ENCODE results near the gene HOOK2.

The HOOK2 gene

GRCh38 chr19:12766051-12766521 lies 9.3 kb downstream of the HOOK2 start:
- peak overlapping the region; percentile 32 for H3K9ac ChIP-seq (ENCODE audit: low read length)
- peaks cover 54 to 70% of the 10 kb centered on the region in 2 experiments for H3K36me3 ChIP-seq (ENCODE audit: control insufficient read depth in 1 of 2, insufficient read depth in 2 of 2, low read depth in 1 of 2, low read length in 2 of 2)
- peaks cover 3% of the 10 kb centered on the region for H3K79me1 ChIP-seq (replicated peaks; ENCODE audit: low read length, poor library complexity, severe bottlenecking)
- H3K4me2 ChIP-seq (ENCODE audit: low read length, poor library complexity, severe bottlenecking) = no peak overlapping the region
- peaks cover 4% of the 10 kb centered on the region for H3K4me1 ChIP-seq (ENCODE audit: control insufficient read depth, insufficient read depth, low read depth, low read length)
- H4K91ac ChIP-seq (ENCODE audit: low read length) = peak overlapping the region; percentile 11
- H3K27me3 ChIP-seq (ENCODE audit: control insufficient read depth in 1 of 2, insufficient read depth in 1 of 2, low read length in 2 of 2) = no peaks in the 10 kb centered on the region
- no peak overlapping the region for H3K23ac ChIP-seq (ENCODE audit: low read length in 2 of 2)
- no peak overlapping the region for H3K27ac ChIP-seq (ENCODE audit: low read length, poor library complexity, severe bottlenecking)
- 81% methylated on average over 30 of the region's 30 CpGs for WGBS
- H2BK15ac ChIP-seq (ENCODE audit: low read depth, poor library complexity, severe bottlenecking) = no peak overlapping the region
- no peak overlapping the region for H3K18ac ChIP-seq (ENCODE audit: low read depth in 1 of 2, low read length in 2 of 2)
- H2AK5ac ChIP-seq (ENCODE audit: low read length, severe bottlenecking) = no peak overlapping the region
- no peaks in the 10 kb centered on the region for H3K9me3 ChIP-seq (ENCODE audit: control insufficient read depth, low read length)
- H2BK120ac ChIP-seq (ENCODE audit: low read depth, low read length) = no peak overlapping the region
- H2BK12ac ChIP-seq (ENCODE audit: low read length in 2 of 2) = no peak overlapping the region
- H4K8ac ChIP-seq (ENCODE audit: low read length) = peak overlapping the region; percentile 7
- no peak overlapping the region for H3K4ac ChIP-seq (ENCODE audit: low read depth in 1 of 2, low read length in 2 of 2)
- peak overlapping the region in 1 of 2 experiments; percentile 63 for H3K4me3 ChIP-seq (ENCODE audit: insufficient read depth in 1 of 2, low read depth in 1 of 2, low read length in 2 of 2)
- no peak for DNase-seq
- H2AFZ ChIP-seq (ENCODE audit: low read depth, low read length) = no peak overlapping the region
- no peak overlapping the region for H3K14ac ChIP-seq (ENCODE audit: low read length in 2 of 2)
- no peak overlapping the region for H2BK5ac ChIP-seq (ENCODE audit: low read depth, low read length, poor library complexity, severe bottlenecking)

- Histone ChIP-seq H3K27me3 (ENCODE audit: control insufficient read depth in 1 of 2, insufficient read depth in 1 of 2, low read length in 2 of 2) (no peaks in the 10 kb centered on the region), H4K91ac (ENCODE audit: low read length) (no peak overlapping the region), H2BK120ac (ENCODE audit: low read depth, low read length) (no peak overlapping the region), H3K27ac (ENCODE audit: low read length, poor library complexity, severe bottlenecking) (no peak overlapping the region), H3K4me2 (ENCODE audit: low read length, poor library complexity, severe bottlenecking) (no peak overlapping the region), H3K9ac (ENCODE audit: low read length) (no peak overlapping the region), H4K8ac (ENCODE audit: low read length) (no peak overlapping the region), H2AK5ac (ENCODE audit: low read length, severe bottlenecking) (no peak overlapping the region), H3K9me3 (ENCODE audit: control insufficient read depth, low read length) (no peaks in the 10 kb centered on the region), H3K4me1 (ENCODE audit: control insufficient read depth, insufficient read depth, low read depth, low read length) (peaks cover 1% of the 10 kb centered on the region), H2AFZ (ENCODE audit: low read depth, low read length) (no peak overlapping the region), H3K14ac (ENCODE audit: low read length in 2 of 2) (no peak overlapping the region), H3K4ac (ENCODE audit: low read depth in 1 of 2, low read length in 2 of 2) (no peak overlapping the region), H3K23ac (ENCODE audit: low read length in 2 of 2) (no peak overlapping the region), H2BK5ac (ENCODE audit: low read depth, low read length, poor library complexity, severe bottlenecking) (no peak overlapping the region), H2BK12ac (ENCODE audit: low read length in 2 of 2) (no peak overlapping the region), H3K4me3 (ENCODE audit: insufficient read depth in 1 of 2, low read depth in 1 of 2, low read length in 2 of 2) (no peak overlapping the region), H3K79me1 (replicated peaks; ENCODE audit: low read length, poor library complexity, severe bottlenecking) (no peaks in the 10 kb centered on the region), H3K18ac (ENCODE audit: low read depth in 1 of 2, low read length in 2 of 2) (no peak overlapping the region), H2BK15ac (ENCODE audit: low read depth, poor library complexity, severe bottlenecking) (no peak overlapping the region), H3K36me3 (ENCODE audit: control insufficient read depth in 1 of 2, insufficient read depth in 2 of 2, low read depth in 1 of 2, low read length in 2 of 2) (peaks cover 42 to 59% of the 10 kb centered on the region in 2 experiments)
- WGBS = 97% methylated on average over 16 of the region's 16 CpGs
- no peak for DNase-seq
These were observed 10.7 kb downstream of the HOOK2 start for GRCh38 chr19:12764698-12765097.

GRCh38 chr19:12763100-12763499 lies 12.3 kb downstream of the HOOK2 start:
- H3K36me3 ChIP-seq (ENCODE audit: control insufficient read depth in 1 of 2, insufficient read depth in 2 of 2, low read depth in 1 of 2, low read length in 2 of 2) = peaks cover 33 to 55% of the 10 kb centered on the region in 2 experiments
- H2BK5ac ChIP-seq (ENCODE audit: low read depth, low read length, poor library complexity, severe bottlenecking) = no peak overlapping the region
- H2AK5ac ChIP-seq (ENCODE audit: low read length, severe bottlenecking) = no peak overlapping the region
- no peak overlapping the region for H3K27ac ChIP-seq (ENCODE audit: low read length, poor library complexity, severe bottlenecking)
- no peak for DNase-seq
- H3K4ac ChIP-seq (ENCODE audit: low read depth in 1 of 2, low read length in 2 of 2) = no peak overlapping the region
- no peak overlapping the region for H3K23ac ChIP-seq (ENCODE audit: low read length in 2 of 2)
- H3K4me2 ChIP-seq (ENCODE audit: low read length, poor library complexity, severe bottlenecking) = no peak overlapping the region
- no peak overlapping the region for H2BK120ac ChIP-seq (ENCODE audit: low read depth, low read length)
- no peak overlapping the region for H3K18ac ChIP-seq (ENCODE audit: low read depth in 1 of 2, low read length in 2 of 2)
- 93% methylated on average over 5 of the region's 11 CpGs for WGBS
- H3K79me1 ChIP-seq (replicated peaks; ENCODE audit: low read length, poor library complexity, severe bottlenecking) = no peaks in the 10 kb centered on the region
- no peaks in the 10 kb centered on the region for H3K9me3 ChIP-seq (ENCODE audit: control insufficient read depth, low read length)
- H3K4me1 ChIP-seq (ENCODE audit: control insufficient read depth, insufficient read depth, low read depth, low read length) = no peaks in the 10 kb centered on the region
- H3K27me3 ChIP-seq (ENCODE audit: control insufficient read depth in 1 of 2, insufficient read depth in 1 of 2, low read length in 2 of 2) = no peaks in the 10 kb centered on the region
- no peak overlapping the region for H2BK12ac ChIP-seq (ENCODE audit: low read length in 2 of 2)
- H3K14ac ChIP-seq (ENCODE audit: low read length in 2 of 2) = no peak overlapping the region
- no peak overlapping the region for H2BK15ac ChIP-seq (ENCODE audit: low read depth, poor library complexity, severe bottlenecking)
- H2AFZ ChIP-seq (ENCODE audit: low read depth, low read length) = no peak overlapping the region
- no peak overlapping the region for H3K4me3 ChIP-seq (ENCODE audit: insufficient read depth in 1 of 2, low read depth in 1 of 2, low read length in 2 of 2)
- H4K8ac ChIP-seq (ENCODE audit: low read length) = no peak overlapping the region
- H3K9ac ChIP-seq (ENCODE audit: low read length) = no peak overlapping the region
- H4K91ac ChIP-seq (ENCODE audit: low read length) = no peak overlapping the region

GRCh38 chr19:12759686-12760085 lies 15.7 kb downstream of the HOOK2 start:
- WGBS = no CpG with 5 or more reads among the region's 6 CpGs

More at GRCh38 chr19:12759686-12760085, 15.7 kb downstream of the HOOK2 start:
- H4K8ac ChIP-seq (ENCODE audit: low read length) = no peak overlapping the region
- no peaks in the 10 kb centered on the region for H3K9me3 ChIP-seq (ENCODE audit: control insufficient read depth, low read length)
- no peak overlapping the region for H2AFZ ChIP-seq (ENCODE audit: low read depth, low read length)
- no peak overlapping the region for H3K14ac ChIP-seq (ENCODE audit: low read length in 2 of 2)
- peaks cover 8% of the 10 kb centered on the region for H3K4me1 ChIP-seq (ENCODE audit: control insufficient read depth, insufficient read depth, low read depth, low read length)
- no peak overlapping the region for H3K4me3 ChIP-seq (ENCODE audit: insufficient read depth in 1 of 2, low read depth in 1 of 2, low read length in 2 of 2)
- no peak overlapping the region for H3K9ac ChIP-seq (ENCODE audit: low read length)
- no peaks in the 10 kb centered on the region for H3K27me3 ChIP-seq (ENCODE audit: control insufficient read depth in 1 of 2, insufficient read depth in 1 of 2, low read length in 2 of 2)
- H3K4me2 ChIP-seq (ENCODE audit: low read length, poor library complexity, severe bottlenecking) = no peak overlapping the region
- no peak overlapping the region for H3K18ac ChIP-seq (ENCODE audit: low read depth in 1 of 2, low read length in 2 of 2)
- H3K23ac ChIP-seq (ENCODE audit: low read length in 2 of 2) = no peak overlapping the region
- H3K27ac ChIP-seq (ENCODE audit: low read length, poor library complexity, severe bottlenecking) = no peak overlapping the region
- no peak for DNase-seq
- no peak overlapping the region for H2BK12ac ChIP-seq (ENCODE audit: low read length in 2 of 2)
- H3K4ac ChIP-seq (ENCODE audit: low read depth in 1 of 2, low read length in 2 of 2) = no peak overlapping the region
- no peak overlapping the region for H2BK5ac ChIP-seq (ENCODE audit: low read depth, low read length, poor library complexity, severe bottlenecking)
- no peak overlapping the region for H2AK5ac ChIP-seq (ENCODE audit: low read length, severe bottlenecking)
- no peak overlapping the region for H2BK15ac ChIP-seq (ENCODE audit: low read depth, poor library complexity, severe bottlenecking)
- peaks cover 21 to 27% of the 10 kb centered on the region in 2 experiments for H3K36me3 ChIP-seq (ENCODE audit: control insufficient read depth in 1 of 2, insufficient read depth in 2 of 2, low read depth in 1 of 2, low read length in 2 of 2)
- H4K91ac ChIP-seq (ENCODE audit: low read length) = no peak overlapping the region
- no peak overlapping the region for H2BK120ac ChIP-seq (ENCODE audit: low read depth, low read length)
- no peaks in the 10 kb centered on the region for H3K79me1 ChIP-seq (replicated peaks; ENCODE audit: low read length, poor library complexity, severe bottlenecking)

Measured in mesenchymal stem cell (in vitro differentiated cells and primary cell).